ENCODE data around the gene SCFD1.
"Not testable (repeated sequence)": the region's sequence is repeated elsewhere in the genome, so short reads cannot be mapped to it uniquely, and the experiment has no call there.

The SCFD1 gene

GRCh38 chr14:30610787-30611343 is 11.3 kb upstream of the SCFD1 start:
- peak; percentile 35 for DNase-seq

- no peak for DNase-seq
These were observed 8.0 kb upstream of the SCFD1 start for GRCh38 chr14:30614155-30614554.

- peak; percentile 15 for DNase-seq
These were observed 1.9 kb upstream of the SCFD1 start for GRCh38 chr14:30620178-30620577.

DNA sequence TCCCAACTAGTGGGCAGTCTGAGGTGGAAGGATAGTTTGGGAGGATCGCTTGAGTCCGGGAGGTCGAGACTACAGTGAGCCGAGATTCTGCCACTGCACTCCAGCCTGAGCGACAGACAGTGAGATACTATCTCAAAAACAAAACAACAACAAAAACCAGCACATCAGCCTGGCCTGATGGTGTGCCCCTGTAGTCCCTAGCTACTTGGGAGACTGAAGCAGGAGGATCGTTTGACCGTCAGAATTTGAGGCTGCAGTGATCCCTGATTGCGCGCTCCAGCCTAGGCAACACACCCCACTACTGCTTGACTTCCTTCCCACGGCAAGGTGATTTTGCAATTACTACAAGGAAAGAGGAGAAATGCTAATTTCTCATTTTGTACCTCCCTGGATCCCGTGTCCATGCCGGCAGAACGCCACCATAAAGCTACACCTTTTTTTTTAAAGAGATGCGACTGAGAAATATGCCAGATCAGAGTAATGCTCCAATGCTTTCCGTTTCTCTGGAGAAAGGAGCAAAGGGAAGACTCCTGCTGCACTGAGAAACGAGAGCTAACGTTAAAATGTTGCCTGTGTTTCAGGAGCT is 672 bp upstream of the SCFD1 start:
- no peak for DNase-seq

- no peak for DNase-seq
These were observed 1.5 kb downstream of the SCFD1 start for GRCh38 chr14:30623412-30624131.

DNA sequence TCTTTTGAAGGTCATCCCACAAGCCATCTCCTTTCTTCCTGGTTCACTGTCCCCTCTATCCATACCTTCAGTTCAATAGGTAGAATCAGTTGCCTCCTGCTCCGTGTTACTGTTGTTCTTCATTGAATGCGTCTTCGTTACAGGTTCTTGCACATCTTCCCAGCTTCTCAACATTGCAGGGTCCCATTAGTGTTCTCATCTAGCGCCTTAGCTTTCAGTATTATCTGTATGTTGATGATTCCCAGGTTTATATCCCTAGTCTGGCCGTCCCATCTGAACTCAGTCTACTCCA is 2.0 kb downstream of the SCFD1 start:
- DNase-seq: no peak

DNA sequence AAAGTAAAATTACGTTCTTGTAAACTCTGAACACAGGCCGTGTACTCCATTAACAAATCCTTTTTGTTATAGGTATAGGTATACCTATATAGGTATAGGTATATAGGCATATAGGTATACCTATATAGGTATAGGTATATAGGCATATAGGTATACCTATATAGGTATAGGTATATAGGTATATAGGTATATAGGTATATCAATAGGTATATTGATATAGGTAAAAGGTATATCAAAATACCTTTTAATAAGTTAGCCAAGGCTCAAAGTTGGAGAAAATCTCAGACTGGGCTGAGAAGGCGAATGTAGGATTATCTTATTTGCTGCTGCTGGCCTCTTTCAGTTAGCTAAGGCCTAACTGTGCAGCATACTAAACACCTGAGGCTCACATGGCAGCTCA is 3.4 kb downstream of the SCFD1 start:
- DNase-seq: no peak

- DNase-seq: not testable (repeated sequence)
These were observed 7.3 kb downstream of the SCFD1 start for GRCh38 chr14:30629432-30629831.

- no peak for DNase-seq
These were observed 8.1 kb downstream of the SCFD1 start for GRCh38 chr14:30630248-30630647.

- no peak for DNase-seq
These were observed 10.6 kb downstream of the SCFD1 start for GRCh38 chr14:30632730-30633129.

- no peak for DNase-seq
These were observed 16.8 kb downstream of the SCFD1 start for GRCh38 chr14:30638926-30639325.

GRCh38 chr14:30641207-30641606 is 19.1 kb downstream of the SCFD1 start:
- no peak for DNase-seq

DNA sequence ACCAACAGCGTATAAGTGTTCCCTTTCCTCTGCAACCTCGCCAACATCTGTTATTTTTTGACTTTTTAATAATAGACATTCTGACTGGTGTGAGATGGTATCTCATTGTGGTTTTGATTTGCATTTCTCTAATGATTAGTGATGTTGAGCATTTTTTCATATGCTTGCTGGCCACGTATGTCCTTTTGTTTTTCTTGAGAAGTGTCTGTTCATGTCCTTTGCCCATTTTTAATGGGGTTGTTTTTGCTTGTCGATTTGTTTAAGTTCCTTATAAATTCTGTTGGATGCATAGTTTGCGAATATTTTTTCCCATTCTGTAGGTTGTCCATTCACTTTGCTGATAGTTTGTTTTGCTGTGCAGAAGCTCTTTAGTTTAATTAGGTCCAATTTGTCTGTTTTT is 22.3 kb downstream of the SCFD1 start:
- DNase-seq: not testable (repeated sequence)

DNA sequence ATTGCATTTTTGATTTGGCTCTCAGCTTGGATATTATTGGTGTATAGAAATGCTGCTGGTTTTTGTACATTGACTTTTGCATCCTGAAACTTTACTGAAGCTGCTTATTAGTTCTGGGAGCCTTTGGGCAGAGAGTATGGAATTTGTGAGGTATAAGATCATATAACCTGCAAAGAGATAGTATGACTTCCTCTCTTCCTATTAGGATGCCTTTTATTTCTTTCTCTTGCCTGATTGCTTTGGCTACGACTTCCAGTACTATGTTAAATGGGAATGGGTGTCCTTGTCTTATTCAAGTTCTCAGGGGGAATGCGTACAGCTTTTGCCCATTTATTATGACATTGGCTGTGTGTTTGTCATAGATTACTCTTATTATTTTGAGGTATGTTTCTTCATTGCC is 23.5 kb downstream of the SCFD1 start:
- DNase-seq: no peak

DNA sequence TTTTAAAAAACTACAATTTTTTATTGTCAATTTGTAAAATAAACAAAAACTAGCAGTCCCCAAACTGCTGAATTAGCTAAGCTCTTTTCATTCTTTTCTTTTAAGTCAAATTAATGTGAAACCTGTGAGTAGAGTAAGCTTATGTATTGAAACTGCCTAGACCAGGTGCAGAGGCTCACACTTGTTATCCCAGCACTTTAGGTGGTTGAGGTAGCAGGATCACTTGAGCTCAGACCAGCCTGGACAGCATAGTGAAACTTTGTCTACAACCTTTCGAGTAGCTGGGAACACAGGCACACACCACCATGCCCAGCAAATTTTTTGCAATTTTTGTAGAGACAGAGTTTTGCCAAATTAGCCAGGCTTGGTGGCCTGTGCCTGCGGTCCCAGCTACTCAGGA is 26.4 kb downstream of the SCFD1 start:
- DNase-seq: no peak

- DNase-seq: no peak
These were observed 29.8 kb downstream of the SCFD1 start for GRCh38 chr14:30651937-30652336.

GRCh38 chr14:30655124-30655523 is 33.0 kb downstream of the SCFD1 start:
- DNase-seq: no peak

GRCh38 chr14:30655658-30656057 is 33.5 kb downstream of the SCFD1 start:
- DNase-seq: no peak

GRCh38 chr14:30656190-30656632 is 34.1 kb downstream of the SCFD1 start:
- peak; percentile 34 for DNase-seq

- no peak for DNase-seq
These were observed 34.9 kb downstream of the SCFD1 start for GRCh38 chr14:30657050-30657449.

- DNase-seq: peak; percentile 18
These were observed 35.6 kb downstream of the SCFD1 start for GRCh38 chr14:30657606-30658163.

DNA sequence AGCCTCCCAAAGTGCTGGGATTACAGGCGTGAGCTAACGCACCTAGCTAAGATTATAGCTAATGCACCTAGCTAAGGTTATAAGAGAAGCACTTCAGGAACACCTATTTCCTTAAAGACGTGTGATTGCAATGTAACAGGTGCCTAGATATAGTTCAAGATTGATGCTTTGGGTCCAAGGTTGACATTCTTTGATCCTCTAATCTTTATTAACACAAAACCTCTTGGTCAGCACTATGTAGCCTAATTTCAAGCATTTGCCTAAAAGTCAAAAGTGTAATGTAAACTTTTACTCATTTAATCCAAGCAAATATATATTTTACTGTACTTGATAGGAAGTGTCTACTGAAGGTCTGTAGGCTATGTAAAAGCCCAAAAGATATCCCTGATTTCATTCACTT is 36.5 kb downstream of the SCFD1 start:
- no peak for DNase-seq

DNA sequence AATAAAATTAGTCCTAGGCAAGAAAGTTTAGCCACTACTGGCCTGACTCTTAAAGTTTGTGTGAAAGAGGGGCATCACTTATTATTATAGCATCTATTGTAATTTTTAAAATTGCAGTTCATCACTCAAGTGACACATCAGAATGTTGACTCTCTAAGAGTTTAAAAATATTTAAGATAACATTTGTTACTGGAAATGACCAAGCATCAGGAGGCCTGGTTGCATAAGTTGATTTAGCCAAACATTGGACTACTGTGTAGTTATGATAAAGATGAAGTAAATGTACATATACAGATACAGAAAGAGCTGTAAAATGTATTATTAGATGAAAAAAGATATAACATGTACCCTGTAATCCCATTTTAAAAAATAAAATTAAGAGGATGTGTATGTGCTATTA is 47.5 kb downstream of the SCFD1 start:
- DNase-seq: no peak

DNA sequence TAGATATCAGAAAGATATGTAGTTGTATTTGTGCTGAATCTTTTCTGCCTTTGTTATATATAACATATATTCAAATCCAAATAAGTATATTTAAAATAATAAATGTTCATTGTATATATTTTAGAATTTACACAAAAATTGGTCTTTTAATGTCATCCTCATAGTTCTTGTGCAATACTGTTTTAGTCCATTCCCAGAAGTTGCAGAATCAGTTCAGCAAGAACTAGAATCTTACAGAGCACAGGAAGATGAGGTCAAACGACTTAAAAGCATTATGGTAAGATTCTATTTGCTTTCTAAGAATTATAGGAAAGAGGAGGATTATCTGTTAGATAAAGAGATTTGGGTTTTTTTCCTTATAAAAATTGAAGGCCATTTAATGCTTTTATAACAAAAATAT is 51.0 kb downstream of the SCFD1 start:
- DNase-seq: no peak
